HG03159 (cell line): Measurements from ENCODE around the gene ARF1.
A peak's percentile ranks its signal among the peaks of the same experiment; 100 is the strongest.

ENCODE experiments used
- ATAC-seq: cut with Tn5 transposase; IDR thresholded peaks from one replicate; pipeline ENCODE4 v1.9.1; 2021; ENCODE audit warnings: mild to moderate bottlenecking, moderate library complexity; ENCODE audit not compliant: unreplicated experiment

Gene ARF1

GRCh38 chr1:228082214-228082917 is at the start of gene ARF1:
ARF1 (plus strand) TSS chr1:228082708; CDS start chr1:228097115, 14,407 bp downstream.
- peak; percentile 74 for ATAC-seq

GRCh38 chr1:228033376-228033775 is 49.1 kb upstream of the ARF1 start:
- no peak for ATAC-seq

- ATAC-seq = no peak
Measured at GRCh38 chr1:228034954-228035837, 47.3 kb upstream of the ARF1 start.

- ATAC-seq = no peak
Measured at GRCh38 chr1:228035844-228036243, 46.7 kb upstream of the ARF1 start.

- no peak for ATAC-seq
Measured at GRCh38 chr1:228036701-228037231, 45.7 kb upstream of the ARF1 start.

- ATAC-seq = peak; percentile 90
Measured at GRCh38 chr1:228037401-228038386, 44.8 kb upstream of the ARF1 start.

GRCh38 chr1:228038387-228039005 is 44.0 kb upstream of the ARF1 start:
- ATAC-seq = no peak

GRCh38 chr1:228039006-228039903 is 43.3 kb upstream of the ARF1 start:
- no peak for ATAC-seq

GRCh38 chr1:228039986-228040385 is 42.5 kb upstream of the ARF1 start:
- no peak for ATAC-seq

GRCh38 chr1:228041316-228041715 is 41.2 kb upstream of the ARF1 start:
- ATAC-seq = no peak

GRCh38 chr1:228042508-228042907 is 40.0 kb upstream of the ARF1 start:
- ATAC-seq = no peak

GRCh38 chr1:228043281-228043848 is 39.1 kb upstream of the ARF1 start:
- no peak for ATAC-seq

GRCh38 chr1:228044961-228045360 is 37.5 kb upstream of the ARF1 start:
- no peak for ATAC-seq

- no peak for ATAC-seq
Measured at GRCh38 chr1:228045405-228045804, 37.1 kb upstream of the ARF1 start.

GRCh38 chr1:228045871-228046270 is 36.6 kb upstream of the ARF1 start:
- no peak for ATAC-seq

- no peak for ATAC-seq
Measured at GRCh38 chr1:228046421-228047182, 35.9 kb upstream of the ARF1 start.

- ATAC-seq = no peak
Measured at GRCh38 chr1:228047183-228047466, 35.4 kb upstream of the ARF1 start.

GRCh38 chr1:228048120-228048519 is 34.4 kb upstream of the ARF1 start:
- no peak for ATAC-seq
